AG08395 (cell line): ENCODE measurements around the gene ZNF488.

Source experiments
- DNase-seq: peaks from one replicate; pipeline ENCODE4 v3.0.0; 2012; ENCODE audit warnings: mixed read lengths, low spot score

ZNF488 gene

GRCh38 chr10:47329855-47330254, 54.2 kb downstream of the ZNF488 start:
- DNase-seq, result no peak

- DNase-seq, result no peak
Observed at GRCh38 chr10:47326927-47327330, 57.2 kb downstream of the ZNF488 start.

- DNase-seq, result no peak
Observed at GRCh38 chr10:47326306-47326926, 57.7 kb downstream of the ZNF488 start.

- DNase-seq, result no peak
Observed at GRCh38 chr10:47325303-47326291, 58.5 kb downstream of the ZNF488 start.

- DNase-seq, result no peak
Observed at GRCh38 chr10:47323636-47324296, 60.3 kb downstream of the ZNF488 start.

GRCh38 chr10:47323087-47323486, 61.0 kb downstream of the ZNF488 start:
- DNase-seq, result no peak

GRCh38 chr10:47322300-47323061, 61.6 kb downstream of the ZNF488 start, which contains the start of gene GDF2:
Gene GDF2, plus strand, starts transcription at chr10:47322454. Its CDS starts 215 bp downstream, at chr10:47322669.
- no peak for DNase-seq

GRCh38 chr10:47321521-47322195, 62.4 kb downstream of the ZNF488 start:
- DNase-seq, result no peak

GRCh38 chr10:47320812-47321211, 63.3 kb downstream of the ZNF488 start:
- DNase-seq, result no peak

GRCh38 chr10:47319784-47320183, 64.3 kb downstream of the ZNF488 start:
- no peak for DNase-seq

GRCh38 chr10:47318706-47319105, 65.4 kb downstream of the ZNF488 start:
- DNase-seq, result no peak

GRCh38 chr10:47317251-47317650, 66.8 kb downstream of the ZNF488 start:
- DNase-seq, result no peak

GRCh38 chr10:47316131-47316530, 68.0 kb downstream of the ZNF488 start:
- no peak for DNase-seq
